ENCODE measurements around the gene COL20A1. TPM values are rescaled to one million over a fixed set of nuclear protein-coding genes. Genes with fewer than 3 reads are reported as not detected.

Gene COL20A1
- total RNA-seq, 1 experiment from 2014 or later: 0.23 TPM

DNA sequence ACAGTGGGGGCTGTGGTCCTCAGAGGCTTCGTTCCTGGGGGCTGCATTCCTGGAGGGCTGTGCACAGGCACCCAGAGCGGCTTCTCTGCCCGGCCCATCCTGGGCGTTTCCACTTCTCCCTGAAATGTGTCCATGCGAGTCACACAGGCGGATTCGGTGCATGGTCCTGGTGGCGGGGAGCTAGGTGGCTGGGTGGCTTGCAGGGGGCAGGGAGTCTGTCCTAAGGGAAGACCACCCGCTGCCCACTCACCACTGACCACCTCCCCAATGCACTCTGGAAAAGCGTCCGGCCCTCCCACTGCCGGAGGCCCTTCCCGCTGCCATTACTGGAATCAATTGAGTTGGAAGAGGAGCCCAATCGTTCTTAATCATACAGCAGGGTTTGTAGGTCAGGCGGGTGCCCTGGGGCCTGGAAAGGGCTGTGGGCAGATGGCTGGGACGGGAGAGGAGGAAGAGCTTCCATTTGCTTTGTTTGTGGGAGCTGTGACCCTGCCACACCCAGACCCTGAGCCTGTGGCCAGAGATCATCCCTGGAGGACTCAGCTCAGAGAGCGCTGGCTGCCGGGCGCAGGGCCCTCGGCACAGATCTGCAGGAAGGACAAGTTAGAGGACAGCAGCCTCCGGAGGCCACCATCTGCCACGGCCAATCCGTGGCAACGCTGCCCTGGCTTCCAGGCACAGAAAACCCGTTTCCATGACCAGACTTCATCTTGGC is 61.8 kb downstream of the COL20A1 start:
- CTCF ChIA-PET: no interaction called here
- no peak overlapping the region for H3K27ac ChIP-seq (ENCODE audit: low read length)
- BruUV-seq (replicated peaks): no TSS peak
- POLR2A ChIA-PET: no interaction called here
- no peaks in the 10 kb centered on the region for H3K36me3 ChIP-seq (ENCODE audit: control insufficient read depth, insufficient read depth, low read length)
- no peak for ATAC-seq
- no peaks in the 10 kb centered on the region for H3K27me3 ChIP-seq (ENCODE audit: control insufficient read depth, insufficient read depth, low read length)
- intact Hi-C loops (cut with micrococcal nuclease; ENCODE audit: unreplicated experiment) (no loop called here), in situ Hi-C loops (cut with HindIII; ENCODE audit: low pct_unique_long_range_greater_than_20kb, low sequenced_read_pairs) (no loop called here)
- no peaks in the 10 kb centered on the region for H3K9me3 ChIP-seq (ENCODE audit: control insufficient read depth, insufficient read depth, low read depth, low read length)
- no peak overlapping the region for H3K4me3 ChIP-seq (ENCODE audit: low read depth in 2 of 2, low read length in 2 of 2)
- DNase-seq (ENCODE audit: low read depth, low spot score): no peak
- H3K4me1 ChIP-seq (ENCODE audit: control insufficient read depth, insufficient read depth, low read length): peaks cover 6% of the 10 kb centered on the region; the same call in 1 of the 2 replicates
- no peak for TF ChIP-seq POLR2AphosphoS5 (IDR thresholded peaks at IDR 0.05; ENCODE audit: low read depth, low read length)
- TF ChIP-seq, protein P1, sequence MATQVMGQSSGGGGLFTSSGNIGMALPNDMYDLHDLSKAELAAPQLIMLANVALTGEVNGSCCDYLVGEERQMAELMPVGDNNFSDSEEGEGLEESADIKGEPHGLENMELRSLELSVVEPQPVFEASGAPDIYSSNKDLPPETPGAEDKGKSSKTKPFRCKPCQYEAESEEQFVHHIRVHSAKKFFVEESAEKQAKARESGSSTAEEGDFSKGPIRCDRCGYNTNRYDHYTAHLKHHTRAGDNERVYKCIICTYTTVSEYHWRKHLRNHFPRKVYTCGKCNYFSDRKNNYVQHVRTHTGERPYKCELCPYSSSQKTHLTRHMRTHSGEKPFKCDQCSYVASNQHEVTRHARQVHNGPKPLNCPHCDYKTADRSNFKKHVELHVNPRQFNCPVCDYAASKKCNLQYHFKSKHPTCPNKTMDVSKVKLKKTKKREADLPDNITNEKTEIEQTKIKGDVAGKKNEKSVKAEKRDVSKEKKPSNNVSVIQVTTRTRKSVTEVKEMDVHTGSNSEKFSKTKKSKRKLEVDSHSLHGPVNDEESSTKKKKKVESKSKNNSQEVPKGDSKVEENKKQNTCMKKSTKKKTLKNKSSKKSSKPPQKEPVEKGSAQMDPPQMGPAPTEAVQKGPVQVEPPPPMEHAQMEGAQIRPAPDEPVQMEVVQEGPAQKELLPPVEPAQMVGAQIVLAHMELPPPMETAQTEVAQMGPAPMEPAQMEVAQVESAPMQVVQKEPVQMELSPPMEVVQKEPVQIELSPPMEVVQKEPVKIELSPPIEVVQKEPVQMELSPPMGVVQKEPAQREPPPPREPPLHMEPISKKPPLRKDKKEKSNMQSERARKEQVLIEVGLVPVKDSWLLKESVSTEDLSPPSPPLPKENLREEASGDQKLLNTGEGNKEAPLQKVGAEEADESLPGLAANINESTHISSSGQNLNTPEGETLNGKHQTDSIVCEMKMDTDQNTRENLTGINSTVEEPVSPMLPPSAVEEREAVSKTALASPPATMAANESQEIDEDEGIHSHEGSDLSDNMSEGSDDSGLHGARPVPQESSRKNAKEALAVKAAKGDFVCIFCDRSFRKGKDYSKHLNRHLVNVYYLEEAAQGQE (IDR thresholded peaks at IDR 0.05; ENCODE audit: insufficient read depth in 1 of 2, low read depth in 2 of 2, low read length in 1 of 2): no peak
- no peak for TF ChIP-seq SIN3A (IDR thresholded peaks at IDR 0.05; ENCODE audit: borderline replicate concordance, insufficient read depth, low read depth, low read length)
- TF ChIP-seq, protein P2, sequence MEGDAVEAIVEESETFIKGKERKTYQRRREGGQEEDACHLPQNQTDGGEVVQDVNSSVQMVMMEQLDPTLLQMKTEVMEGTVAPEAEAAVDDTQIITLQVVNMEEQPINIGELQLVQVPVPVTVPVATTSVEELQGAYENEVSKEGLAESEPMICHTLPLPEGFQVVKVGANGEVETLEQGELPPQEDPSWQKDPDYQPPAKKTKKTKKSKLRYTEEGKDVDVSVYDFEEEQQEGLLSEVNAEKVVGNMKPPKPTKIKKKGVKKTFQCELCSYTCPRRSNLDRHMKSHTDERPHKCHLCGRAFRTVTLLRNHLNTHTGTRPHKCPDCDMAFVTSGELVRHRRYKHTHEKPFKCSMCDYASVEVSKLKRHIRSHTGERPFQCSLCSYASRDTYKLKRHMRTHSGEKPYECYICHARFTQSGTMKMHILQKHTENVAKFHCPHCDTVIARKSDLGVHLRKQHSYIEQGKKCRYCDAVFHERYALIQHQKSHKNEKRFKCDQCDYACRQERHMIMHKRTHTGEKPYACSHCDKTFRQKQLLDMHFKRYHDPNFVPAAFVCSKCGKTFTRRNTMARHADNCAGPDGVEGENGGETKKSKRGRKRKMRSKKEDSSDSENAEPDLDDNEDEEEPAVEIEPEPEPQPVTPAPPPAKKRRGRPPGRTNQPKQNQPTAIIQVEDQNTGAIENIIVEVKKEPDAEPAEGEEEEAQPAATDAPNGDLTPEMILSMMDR (IDR thresholded peaks at IDR 0.05): no peak
- no peak for TF ChIP-seq TCF7L2 (IDR thresholded peaks at IDR 0.05; ENCODE audit: low read depth, low read length)

DNA sequence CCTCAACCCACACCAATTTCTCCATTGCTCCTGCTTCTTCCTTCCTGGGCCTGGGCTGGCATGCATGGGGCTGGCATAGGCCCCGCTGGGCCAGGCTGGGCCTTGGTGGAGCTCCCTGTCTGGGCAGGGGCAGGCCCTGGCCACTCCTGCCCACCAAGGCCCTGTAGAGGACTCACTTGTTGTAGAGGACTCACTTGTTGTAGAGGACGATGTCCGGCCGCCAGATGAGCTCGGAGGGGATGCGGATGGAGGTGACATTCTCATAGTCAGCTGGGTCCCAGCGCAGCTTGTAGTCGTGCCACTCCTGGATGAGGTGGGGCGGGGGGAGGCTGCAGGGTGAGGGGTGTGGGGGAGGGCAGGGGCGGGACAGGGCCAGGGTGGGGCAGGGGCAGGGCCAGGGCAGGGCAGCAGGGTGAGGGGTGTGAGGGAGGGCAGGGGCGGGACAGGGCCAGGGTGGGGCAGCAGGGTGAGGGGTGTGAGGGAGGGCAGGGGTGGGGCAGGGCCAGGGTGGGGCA is 62.9 kb downstream of the COL20A1 start:
- DNase-seq (ENCODE audit: low read depth, low spot score) (no peak), ATAC-seq (no peak)
- Histone ChIP-seq H3K27ac (ENCODE audit: low read length) (no peak overlapping the region), H3K4me3 (ENCODE audit: low read depth in 2 of 2, low read length in 2 of 2) (no peak overlapping the region), H3K9me3 (ENCODE audit: control insufficient read depth, insufficient read depth, low read depth, low read length) (no peaks in the 10 kb centered on the region), H3K4me1 (ENCODE audit: control insufficient read depth, insufficient read depth, low read length) (peaks cover 6% of the 10 kb centered on the region), H3K27me3 (ENCODE audit: control insufficient read depth, insufficient read depth, low read length) (no peaks in the 10 kb centered on the region), H3K36me3 (ENCODE audit: control insufficient read depth, insufficient read depth, low read length) (no peaks in the 10 kb centered on the region)
- TF ChIP-seq, protein P2 (IDR thresholded peaks at IDR 0.05): no peak
- TF ChIP-seq, protein P1 (IDR thresholded peaks at IDR 0.05; ENCODE audit: insufficient read depth in 1 of 2, low read depth in 2 of 2, low read length in 1 of 2): no peak
- TF ChIP-seq POLR2AphosphoS5 (IDR thresholded peaks at IDR 0.05; ENCODE audit: low read depth, low read length) (no peak), TCF7L2 (IDR thresholded peaks at IDR 0.05; ENCODE audit: low read depth, low read length) (no peak), SIN3A (IDR thresholded peaks at IDR 0.05; ENCODE audit: borderline replicate concordance, insufficient read depth, low read depth, low read length) (no peak)
- ChIA-PET POLR2A (no interaction called here), CTCF (no interaction called here)
- intact Hi-C loops (cut with micrococcal nuclease; ENCODE audit: unreplicated experiment) (no loop called here), in situ Hi-C loops (cut with HindIII; ENCODE audit: low pct_unique_long_range_greater_than_20kb, low sequenced_read_pairs) (no loop called here)
- no TSS peak for BruUV-seq (replicated peaks)
